ENCODE results near the gene ATF3. TPM values are rescaled to one million over a fixed set of nuclear protein-coding genes. Genes with fewer than 3 reads are reported as not detected.

The ATF3 gene
- total RNA-seq, 1 experiment from 2014 or later, result 1.1 TPM

Other genes starting within 250 kb of the ATF3 start
- 8.7 and 10.7 TPM in 2 replicates for gene PACC1, start 193.9 kb upstream of the ATF3 start, total RNA-seq (2014; rRNA removed)
- gene NENF, start 175.8 kb upstream of the ATF3 start, total RNA-seq (2014; rRNA removed), result 58.0 and 63.1 TPM in 2 replicates
- 1.3 and 5.1 TPM in 2 replicates for gene BATF3, start 91.1 kb downstream of the ATF3 start, total RNA-seq (2014; rRNA removed)
- 36.2 and 55.0 TPM in 2 replicates for gene NSL1, start 183.0 kb downstream of the ATF3 start, total RNA-seq (2014; rRNA removed)
- 19.1 and 24.1 TPM in 2 replicates for gene TATDN3, start 183.1 kb downstream of the ATF3 start, total RNA-seq (2014; rRNA removed)
- gene SPATA45, start 238.9 kb downstream of the ATF3 start, total RNA-seq (2014; rRNA removed), result not detected in 2 replicates
- 4.5 and 6.0 TPM in 2 replicates for gene FLVCR1, start 249.5 kb downstream of the ATF3 start, total RNA-seq (2014; rRNA removed)